ENCODE data around the gene CKM.

DNA sequence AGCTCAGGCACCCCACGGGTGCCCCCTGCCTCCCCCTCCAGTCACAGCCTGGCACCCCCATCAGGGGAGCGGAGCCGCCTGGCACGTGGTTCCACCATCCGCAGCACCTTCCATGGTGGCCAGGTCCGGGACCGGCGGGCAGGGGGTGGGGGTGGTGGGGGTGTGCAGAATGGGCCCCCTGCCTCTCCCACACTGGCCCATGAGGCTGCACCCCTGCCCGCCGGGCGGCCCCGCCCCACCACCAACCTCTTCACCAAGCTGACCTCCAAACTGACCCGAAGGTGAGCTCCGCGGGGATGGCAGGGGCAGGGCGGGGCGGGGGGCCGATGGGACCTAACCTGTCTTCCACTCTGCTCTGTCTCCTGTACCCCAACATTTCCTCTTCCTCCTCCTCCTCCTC is 25.0 kb downstream of the CKM start:
- no peak for TF ChIP-seq CTCF (conservative IDR thresholded peaks at IDR 0.05)
- TF ChIP-seq ZFX (IDR thresholded peaks at IDR 0.05): no peak

All from C4-2B (cell line).